HEK293 (cell line): ENCODE measurements around the gene PRRT2.

Experiments
- AEBP2 ChIP-seq: fragments of 450-650 bp; formaldehyde crosslinking; IDR thresholded peaks from 2 replicates; pipeline ENCODE4 v1.5.1; 2016; ENCODE audit warnings: missing biosample characterization, missing genetic modification characterization, borderline replicate concordance
- GLI2 ChIP-seq: fragments of 450-650 bp; formaldehyde crosslinking; IDR thresholded peaks from 2 replicates; pipeline ENCODE4; 2017; ENCODE audit warnings: missing biosample characterization, missing genetic modification characterization, low read depth, borderline replicate concordance
- KLF9 ChIP-seq: fragments of 450-650 bp; formaldehyde crosslinking; IDR thresholded peaks from 2 replicates; pipeline ENCODE4 v1.5.1; 2016; ENCODE audit warnings: missing biosample characterization, missing genetic modification characterization, low read depth
- MZF1 ChIP-seq: fragments of 450-650 bp; formaldehyde crosslinking; IDR thresholded peaks from 2 replicates; pipeline ENCODE4 v1.5.1; 2017; ENCODE audit warnings: missing biosample characterization, missing genetic modification characterization, borderline replicate concordance
- PBX3 ChIP-seq: sonication (generic); formaldehyde crosslinking; IDR thresholded peaks from 2 replicates; pipeline ENCODE4 v1.8.1; 2022; ENCODE audit warnings: mild to moderate bottlenecking, moderate library complexity, missing genetic modification reagents
- PRDM2 ChIP-seq: fragments of 450-650 bp; formaldehyde crosslinking; IDR thresholded peaks from 2 replicates; pipeline ENCODE4 v1.5.1; 2016; ENCODE audit warnings: missing biosample characterization, missing genetic modification characterization, borderline replicate concordance
- SP2 ChIP-seq: fragments of 450-650 bp; formaldehyde crosslinking; IDR thresholded peaks from 2 replicates; pipeline ENCODE4 v1.5.1; 2016; ENCODE audit warnings: missing biosample characterization, missing genetic modification characterization
- SP3 ChIP-seq: fragments of 450-650 bp; formaldehyde crosslinking; IDR thresholded peaks from 2 replicates; pipeline ENCODE4 v1.5.1; 2016; ENCODE audit warnings: missing biosample characterization, missing genetic modification characterization
- SP7 ChIP-seq: fragments of 450-650 bp; formaldehyde crosslinking; IDR thresholded peaks from 2 replicates; pipeline ENCODE4 v1.5.1; 2016; ENCODE audit warnings: missing biosample characterization, missing genetic modification characterization
- YY1 ChIP-seq: fragments of 450-650 bp; formaldehyde crosslinking; IDR thresholded peaks from 2 replicates; pipeline ENCODE4 v1.5.1; 2018; ENCODE audit warnings: missing biosample characterization, missing genetic modification characterization
- YY2 ChIP-seq: fragments of 450-650 bp; formaldehyde crosslinking; IDR thresholded peaks from 2 replicates; pipeline ENCODE4 v1.5.1; 2016; ENCODE audit warnings: missing biosample characterization, missing genetic modification characterization
- ZNF132 ChIP-seq: fragments of 450-650 bp; formaldehyde crosslinking; IDR thresholded peaks from 2 replicates; pipeline ENCODE4 v1.5.1; 2017; ENCODE audit warnings: missing biosample characterization, missing genetic modification characterization, borderline replicate concordance
- ZNF133 ChIP-seq: fragments of 450-650 bp; formaldehyde crosslinking; IDR thresholded peaks from 2 replicates; pipeline ENCODE4 v1.5.1; 2016; ENCODE audit warnings: missing biosample characterization, missing genetic modification characterization
- ZNF302 ChIP-seq: fragments of 450-650 bp; formaldehyde crosslinking; IDR thresholded peaks from 2 replicates; pipeline ENCODE4 v1.5.1; 2016; ENCODE audit warnings: missing biosample characterization, missing genetic modification characterization, low read depth
- ZNF354C ChIP-seq: fragments of 450-650 bp; formaldehyde crosslinking; IDR thresholded peaks from 2 replicates; pipeline ENCODE4 v1.5.1; 2016; ENCODE audit warnings: missing biosample characterization, missing genetic modification characterization, low read depth, borderline replicate concordance
- ZNF391 ChIP-seq: fragments of 450-650 bp; formaldehyde crosslinking; IDR thresholded peaks from 2 replicates; pipeline ENCODE4 v1.5.1; 2016; ENCODE audit warnings: low read depth, missing biosample characterization, missing genetic modification characterization, borderline replicate concordance
- ZNF514 ChIP-seq: fragments of 450-650 bp; formaldehyde crosslinking; IDR thresholded peaks from 2 replicates; pipeline ENCODE4 v1.5.1; 2016; ENCODE audit warnings: missing biosample characterization, missing genetic modification characterization
- ZNF518A ChIP-seq: fragments of 450-650 bp; formaldehyde crosslinking; conservative IDR thresholded peaks from 2 replicates; pipeline ENCODE4 v1.5.1; 2016; ENCODE audit warnings: low read depth, missing biosample characterization, missing genetic modification characterization
- ZNF654 ChIP-seq: fragments of 450-650 bp; formaldehyde crosslinking; IDR thresholded peaks from 2 replicates; pipeline ENCODE4 v1.5.1; 2016; ENCODE audit warnings: low read depth, missing biosample characterization, missing genetic modification characterization
- ZNF660 ChIP-seq: fragments of 450-650 bp; IDR thresholded peaks from 2 replicates; pipeline ENCODE4 v1.5.1; 2018; ENCODE audit warnings: missing biosample characterization, mild to moderate bottlenecking, missing genetic modification characterization
- ZNF664 ChIP-seq: fragments of 450-650 bp; formaldehyde crosslinking; IDR thresholded peaks from 2 replicates; pipeline ENCODE4 v1.5.1; 2016; ENCODE audit warnings: missing biosample characterization, missing genetic modification characterization
- ZNF701 ChIP-seq: fragments of 450-650 bp; formaldehyde crosslinking; IDR thresholded peaks from 2 replicates; pipeline ENCODE4 v1.5.1; 2016; ENCODE audit warnings: missing biosample characterization, missing genetic modification characterization
- ZNF747 ChIP-seq: fragments of 450-650 bp; formaldehyde crosslinking; IDR thresholded peaks from 2 replicates; pipeline ENCODE4 v1.5.1; 2016; ENCODE audit warnings: missing biosample characterization, missing genetic modification characterization
- ZNF768 ChIP-seq: fragments of 450-650 bp; formaldehyde crosslinking; IDR thresholded peaks from 2 replicates; pipeline ENCODE4 v1.5.1; 2018; ENCODE audit warnings: missing biosample characterization, mild to moderate bottlenecking, missing genetic modification characterization
- TF ChIP-seq, protein P1 (sequence below): fragments of 450-650 bp; formaldehyde crosslinking; IDR thresholded peaks from 2 replicates; pipeline ENCODE4 v1.5.1; 2016; ENCODE audit warnings: missing biosample characterization, missing genetic modification characterization

Gene PRRT2

GRCh38 chr16:29862884-29863668 is 51.1 kb downstream of the PRRT2 start, which contains the start of gene CDIPT (continued):
- TF ChIP-seq ZNF133 (no peak; the same call in 1 of the 2 replicates), YY1 (tag by site-specific recombination) (peak; percentile 67; the same call in 1 of the 2 replicates), SP2 (peak; percentile 71), ZNF302 (no peak), SP7 (tag by site-specific recombination) (peak; percentile 93), ZNF518A (tag by site-specific recombination) (peak; percentile 50), PBX3 (0 out of 2 replicates have a peak, but pooled peaks have one; percentile 2), ZNF747 (tag by site-specific recombination) (no peak), ZNF768 (tag by site-specific recombination) (no peak), AEBP2 (tag by site-specific recombination) (no peak), ZNF660 (tag by site-specific recombination) (peak; percentile 93), SP3 (peak; percentile 98), KLF9 (tag by site-specific recombination) (peak; percentile 57), PRDM2 (no peak), YY2 (tag by site-specific recombination) (peak; percentile 62), ZNF514 (tag by site-specific recombination) (no peak), ZNF654 (no peak; the same call in 1 of the 2 replicates), ZNF391 (peak; percentile 72; the same call in 1 of the 2 replicates), GLI2 (tag by site-specific recombination) (no peak), MZF1 (tag by site-specific recombination) (no peak), ZNF354C (no peak), ZNF701 (no peak), ZNF132 (tag by site-specific recombination) (no peak), ZNF664 (tag by site-specific recombination) (0 out of 2 replicates have a peak, but pooled peaks have one; percentile 33)
- TF ChIP-seq, protein P1, sequence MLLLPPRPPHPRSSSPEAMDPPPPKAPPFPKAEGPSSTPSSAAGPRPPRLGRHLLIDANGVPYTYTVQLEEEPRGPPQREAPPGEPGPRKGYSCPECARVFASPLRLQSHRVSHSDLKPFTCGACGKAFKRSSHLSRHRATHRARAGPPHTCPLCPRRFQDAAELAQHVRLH (tag by site-specific recombination), result peak; percentile 78; the same call in 1 of the 2 replicates
